Activated CD8-positive, alpha-beta memory T cell treated with anti-CD3 and anti-CD28 coated beads for 4 hours (primary cell): Measurements from ENCODE around the gene DLK1.

Experiments
- DNase-seq, 2 donors: peaks; one replicate each; pipeline ENCODE4 v3.0.0-alpha.2; 2020; ENCODE audit warnings: low read depth in 2 of 2

The DLK1 gene

DNA sequence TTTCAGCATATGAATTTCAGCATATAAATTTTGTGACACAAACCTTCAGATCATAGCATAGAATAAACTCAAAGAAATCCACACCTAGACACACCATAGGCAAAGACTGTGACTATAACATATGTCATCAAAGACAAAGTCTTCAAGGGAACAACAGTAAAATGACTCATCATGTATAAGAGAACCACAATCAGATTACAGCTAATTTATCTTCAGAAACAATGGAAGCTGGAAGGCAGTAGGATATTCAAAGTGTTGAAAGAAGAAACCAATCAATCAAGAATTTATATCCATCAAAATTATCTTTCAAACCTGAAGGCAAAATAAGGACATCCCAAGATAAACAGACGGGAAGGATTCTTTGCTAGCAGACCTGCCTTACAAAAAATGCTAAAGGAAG, 29.0 kb downstream of the DLK1 start:
- no peak for DNase-seq

DNA sequence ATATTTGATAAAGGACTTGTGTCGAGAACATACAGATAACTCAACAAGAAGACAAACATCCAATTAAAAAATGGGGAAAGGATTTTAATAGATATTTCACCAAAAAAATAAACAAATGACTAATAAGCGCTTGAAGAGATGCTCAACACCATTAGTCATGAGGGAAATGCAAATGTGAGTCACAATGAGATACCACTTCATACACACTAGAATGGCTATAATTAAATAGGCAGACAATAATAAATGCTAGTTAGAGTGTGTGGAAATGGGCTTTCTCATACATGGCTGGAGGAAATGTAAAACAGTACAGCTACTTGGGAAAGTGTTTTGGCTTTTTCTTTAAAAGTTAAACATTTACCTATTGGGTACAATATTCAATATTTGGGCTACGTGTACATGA, 34.8 kb downstream of the DLK1 start:
- no peak for DNase-seq

DNA sequence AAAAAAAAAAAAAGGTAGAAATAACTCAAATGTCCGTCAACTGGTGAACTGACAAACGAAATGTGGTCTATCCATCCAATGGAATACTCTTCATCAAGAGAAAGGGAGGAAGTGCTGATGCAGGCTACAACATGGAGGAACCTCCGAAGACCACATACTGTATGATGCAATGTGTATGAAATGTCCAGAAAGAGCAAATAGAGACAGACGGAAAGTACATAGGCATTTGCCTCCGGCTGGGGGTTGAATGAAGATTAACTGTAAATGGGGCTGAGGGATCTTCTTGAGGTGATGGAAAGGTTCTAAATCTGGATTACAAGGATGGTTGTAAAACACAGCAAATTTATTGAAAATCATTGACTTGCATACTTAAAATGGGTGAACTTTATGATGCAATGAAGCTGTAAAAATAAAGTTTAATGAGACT, 35.4 kb downstream of the DLK1 start:
- no peak for DNase-seq

GRCh38 chr14:100762901-100763300, 36.2 kb downstream of the DLK1 start:
- no peak for DNase-seq

DNA sequence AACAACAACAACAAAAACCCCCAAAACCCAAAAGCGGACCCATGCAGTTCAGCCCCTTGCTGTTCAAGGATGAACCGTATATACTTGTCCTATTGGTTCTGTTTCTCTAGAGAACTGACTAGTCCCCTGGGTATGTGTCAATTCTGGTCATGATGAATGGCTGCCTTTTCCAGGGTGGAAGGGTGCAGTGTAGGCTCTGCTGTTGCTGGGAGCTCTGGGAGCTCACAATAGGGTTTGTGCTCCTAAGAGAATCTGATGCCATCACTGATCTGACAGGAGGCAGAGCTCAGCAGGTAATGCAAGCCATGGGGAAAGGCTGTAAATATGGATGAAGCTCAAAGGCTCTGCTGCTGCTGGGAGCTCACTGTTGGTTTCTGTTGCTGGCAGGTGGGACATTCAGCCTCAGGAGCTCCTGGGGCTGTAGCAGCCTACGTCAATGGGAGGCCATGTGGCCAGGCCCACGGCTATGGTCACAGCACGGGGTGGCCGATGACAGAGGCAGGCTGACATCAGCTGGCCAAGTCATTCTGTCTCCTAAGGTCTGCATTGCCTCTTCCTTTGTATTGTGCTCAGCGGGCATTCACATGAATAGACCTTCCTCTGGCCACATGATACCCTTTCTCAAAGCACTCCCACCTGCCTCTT, 37.9 kb downstream of the DLK1 start:
- no peak for DNase-seq

- DNase-seq = no peak
Observed at GRCh38 chr14:100765296-100765695, 38.6 kb downstream of the DLK1 start.

DNA sequence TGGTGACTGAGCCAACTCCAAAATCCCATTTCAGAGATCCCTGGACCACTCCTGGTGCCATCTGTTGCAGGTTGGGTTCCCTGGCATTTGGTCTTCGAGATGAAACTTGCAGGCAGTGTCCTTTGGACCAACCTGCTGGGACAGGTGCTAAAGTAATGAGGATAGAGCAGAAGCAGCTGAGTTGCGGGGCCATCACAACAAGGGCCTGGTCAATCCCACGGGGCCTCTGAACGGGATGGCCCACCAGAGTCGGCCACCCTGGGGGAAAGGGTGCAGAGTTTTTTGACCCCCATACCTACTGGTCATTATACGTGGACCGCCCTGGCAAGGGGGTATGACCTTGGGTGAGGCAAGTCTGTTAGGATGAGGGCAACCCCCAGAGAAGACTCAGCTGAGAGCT, 39.3 kb downstream of the DLK1 start:
- no peak for DNase-seq

DNA sequence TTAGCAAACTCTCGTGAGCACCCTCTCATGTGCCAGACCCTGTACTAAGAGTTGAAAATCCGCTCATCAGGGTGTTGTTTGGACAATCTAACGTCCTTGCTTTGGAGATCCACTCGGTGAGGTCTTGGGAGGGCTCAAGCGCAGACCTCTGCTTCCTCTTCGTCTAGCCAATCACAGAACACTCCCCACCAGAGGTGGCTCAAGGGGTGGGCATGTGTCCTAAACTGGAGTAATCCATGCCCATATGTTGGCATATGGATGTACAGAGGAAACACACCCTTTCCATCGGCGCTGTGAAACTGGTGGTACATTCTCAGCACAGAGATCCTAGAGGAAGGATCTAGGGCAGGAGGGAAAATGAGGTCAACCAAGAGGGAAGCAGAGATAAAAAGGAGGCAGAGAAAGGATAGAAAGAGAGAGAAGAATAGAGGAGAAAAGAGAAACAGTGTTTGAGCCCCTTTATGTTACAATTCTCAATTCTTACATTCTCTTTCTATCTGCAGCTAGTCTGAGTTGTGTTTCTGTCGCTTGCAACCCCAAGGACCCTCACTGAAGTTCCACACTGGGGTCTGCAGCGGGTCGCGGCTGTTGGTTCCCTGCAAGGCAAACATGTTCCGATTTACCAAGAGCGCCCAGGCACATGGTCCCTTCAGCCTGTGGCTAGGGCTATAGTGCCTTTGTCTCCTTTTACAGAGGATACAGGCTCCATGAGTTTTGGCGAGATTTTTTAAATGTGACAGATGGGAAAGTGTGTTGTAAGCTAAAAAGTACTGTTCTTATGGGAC, 40.5 kb downstream of the DLK1 start:
- no peak for DNase-seq

DNA sequence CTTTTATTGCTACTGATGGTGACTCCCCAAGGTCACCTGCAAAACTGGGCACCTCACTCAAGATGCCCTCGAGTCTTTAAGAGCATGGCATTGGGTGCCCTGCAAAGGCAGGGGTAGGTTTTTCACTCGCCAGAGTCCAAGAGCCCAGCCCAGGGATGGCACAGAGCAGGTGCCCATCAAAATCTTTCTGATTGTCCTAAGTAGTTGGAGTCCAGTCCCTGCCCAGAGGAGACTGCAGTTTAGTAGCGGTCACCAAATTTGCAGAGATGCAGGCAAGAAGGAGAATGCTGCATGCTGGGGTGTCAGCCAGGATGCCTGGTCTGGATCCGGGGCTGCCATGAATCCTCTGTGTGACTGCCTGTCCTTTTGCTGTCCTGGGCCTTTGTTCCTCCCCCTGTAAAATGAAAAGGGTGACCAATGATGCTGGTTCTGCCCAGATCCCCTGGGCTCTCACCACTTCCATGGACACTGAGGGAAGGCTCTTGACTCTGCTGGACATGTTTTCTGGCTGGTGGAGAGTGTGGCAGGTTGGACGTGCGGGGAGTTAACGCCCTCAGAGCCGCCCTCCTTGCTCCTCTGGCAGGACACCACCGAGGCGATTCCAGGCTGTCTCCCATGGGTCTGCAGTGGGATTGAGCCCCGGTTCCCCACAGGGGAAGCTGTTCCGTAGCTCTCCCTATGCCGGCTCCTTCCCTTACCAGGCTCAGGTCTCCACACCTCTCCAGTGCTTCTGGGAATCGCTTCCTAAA, 41.3 kb downstream of the DLK1 start:
- DNase-seq = no peak

DNA sequence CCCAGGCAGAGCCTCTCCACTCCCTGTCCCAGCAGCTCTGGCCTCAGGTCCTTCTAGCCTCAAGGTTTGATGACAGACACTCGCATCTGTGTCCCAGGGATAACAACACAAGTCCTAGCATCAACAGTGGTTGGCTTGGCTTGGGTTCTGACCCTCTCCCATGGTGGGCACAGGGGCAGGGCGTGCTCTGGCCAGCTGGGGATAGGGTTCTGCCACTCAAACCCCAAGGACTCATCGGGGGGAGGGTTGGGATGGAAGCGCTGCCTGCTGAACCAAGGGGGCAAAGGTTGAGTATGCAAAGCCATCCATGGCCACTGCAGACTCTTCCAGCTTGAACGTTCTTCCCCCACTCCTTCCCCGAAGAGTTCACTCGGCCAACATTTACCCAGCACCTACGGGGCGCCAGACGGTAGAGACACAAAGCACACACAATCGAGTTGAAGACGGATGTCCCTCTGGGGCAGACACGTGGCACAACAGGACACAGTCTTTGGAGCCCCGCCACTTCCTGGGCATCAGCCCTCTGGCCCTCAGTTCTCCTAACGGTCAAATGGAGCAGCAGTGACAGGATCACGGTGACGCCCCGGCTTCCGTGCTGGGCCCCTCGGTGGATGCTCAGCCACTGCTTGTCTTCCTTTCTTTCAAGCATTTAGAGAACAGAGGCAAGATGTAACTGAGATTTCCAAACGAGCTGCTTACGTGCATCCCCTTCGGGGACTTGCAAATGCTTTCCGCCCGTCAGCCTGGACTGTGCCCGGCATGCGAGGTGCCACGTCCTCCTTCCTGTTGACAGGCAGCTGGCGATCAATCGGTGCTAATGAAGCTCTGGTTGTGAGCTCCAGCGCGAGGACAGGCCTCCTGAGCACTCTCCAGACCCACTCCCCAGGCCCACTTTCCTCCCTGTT, 42.6 kb downstream of the DLK1 start:
- no peak for DNase-seq

DNA sequence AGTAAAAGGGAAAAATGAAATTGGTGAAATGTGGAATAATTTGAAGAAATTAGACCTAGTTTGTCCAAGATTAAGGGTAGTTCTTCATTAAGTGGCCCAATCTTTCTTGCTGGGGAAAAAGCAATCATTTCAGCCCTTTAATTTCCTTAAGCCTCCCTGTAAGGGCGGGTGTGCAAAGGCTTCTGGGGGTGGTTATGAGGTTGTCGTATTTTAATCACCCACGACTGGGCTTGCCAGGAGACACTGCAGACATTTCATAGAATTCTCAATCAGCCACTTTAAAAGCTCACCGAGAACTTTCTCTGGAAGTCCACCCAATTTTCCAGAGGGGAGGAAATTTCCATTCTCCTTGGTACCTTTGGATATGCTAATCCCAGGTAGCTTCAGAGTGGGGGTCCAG, 43.4 kb downstream of the DLK1 start:
- DNase-seq = no peak

GRCh38 chr14:100770605-100771120, 44.0 kb downstream of the DLK1 start:
- no peak for DNase-seq

DNA sequence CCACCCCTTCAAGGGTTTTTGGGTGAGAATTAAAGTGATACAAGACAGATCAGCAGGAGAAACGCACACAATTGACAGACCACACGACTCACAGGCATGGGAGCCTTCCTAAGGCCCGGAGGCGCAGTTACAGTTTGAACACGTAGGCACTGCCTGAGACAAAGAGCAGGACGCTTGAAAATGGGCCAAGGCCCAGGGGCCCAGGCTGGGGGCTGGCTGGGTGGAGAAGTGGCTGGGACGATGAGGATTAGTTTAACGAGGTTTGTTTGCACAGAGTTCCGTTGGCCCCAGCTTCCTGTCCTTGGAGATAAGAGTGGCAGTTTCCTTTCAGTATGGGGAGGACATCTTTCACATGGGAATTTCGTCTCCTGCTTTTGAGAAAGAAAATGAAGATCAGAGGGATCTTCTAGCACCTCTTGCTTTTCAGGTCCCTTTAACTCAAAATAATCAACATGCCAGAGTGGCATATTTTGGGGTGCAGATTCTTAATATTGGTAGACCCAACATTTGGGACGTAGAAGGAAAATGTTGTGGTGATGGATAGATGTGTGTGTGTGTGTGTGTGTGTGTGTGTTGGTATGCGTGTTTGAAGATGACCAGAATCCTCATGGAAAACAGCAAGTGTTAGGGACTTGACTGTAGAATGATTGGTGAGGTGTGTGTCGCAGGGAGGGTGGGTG, 44.6 kb downstream of the DLK1 start:
- DNase-seq = no peak

GRCh38 chr14:100772607-100773165, 46.0 kb downstream of the DLK1 start:
- no peak for DNase-seq

DNA sequence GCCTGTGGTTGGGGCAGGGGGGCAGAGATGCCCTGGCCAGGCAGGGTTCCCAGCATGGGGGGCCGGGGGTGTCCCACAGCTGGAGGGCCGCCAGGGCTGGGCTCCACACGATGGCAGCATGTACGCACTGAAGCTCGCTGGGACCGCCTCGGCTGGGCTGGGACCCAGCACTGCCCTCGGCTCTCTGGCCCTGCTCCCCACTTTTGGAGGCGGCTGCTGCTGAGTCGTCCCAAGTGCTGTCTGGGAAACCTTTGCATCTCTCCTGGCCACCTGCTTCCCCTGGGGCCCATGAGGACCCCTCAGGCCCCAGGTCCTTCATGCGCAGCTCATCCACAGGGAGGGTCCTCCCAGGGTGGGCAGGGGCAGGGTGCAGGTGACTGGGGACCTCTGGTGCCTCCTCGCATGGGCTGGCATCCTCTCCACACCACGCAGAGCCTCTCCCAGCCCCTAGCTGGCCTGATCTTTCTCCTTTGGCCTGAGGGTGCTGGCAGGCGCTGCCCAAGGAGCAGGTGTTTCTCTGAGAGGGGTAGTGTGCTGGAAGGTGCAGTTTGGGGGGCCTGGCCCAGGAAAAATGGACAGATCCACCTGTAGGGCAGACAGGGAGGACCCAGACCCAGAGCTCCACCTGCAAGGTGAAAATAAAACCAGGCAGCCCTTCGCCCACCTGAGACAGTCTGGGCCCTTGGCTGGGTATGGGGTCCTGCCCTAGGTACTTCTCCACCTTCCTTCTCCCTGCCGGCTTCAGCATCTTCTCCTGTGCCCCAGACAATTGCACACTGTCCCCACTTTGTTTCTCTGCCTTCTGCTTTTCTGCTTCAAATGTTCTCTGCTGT, 46.9 kb downstream of the DLK1 start:
- no peak for DNase-seq

- DNase-seq = no peak
Observed at GRCh38 chr14:100774164-100774537, 47.5 kb downstream of the DLK1 start.

GRCh38 chr14:100775351-100775830, 48.7 kb downstream of the DLK1 start:
- no peak for DNase-seq

DNA sequence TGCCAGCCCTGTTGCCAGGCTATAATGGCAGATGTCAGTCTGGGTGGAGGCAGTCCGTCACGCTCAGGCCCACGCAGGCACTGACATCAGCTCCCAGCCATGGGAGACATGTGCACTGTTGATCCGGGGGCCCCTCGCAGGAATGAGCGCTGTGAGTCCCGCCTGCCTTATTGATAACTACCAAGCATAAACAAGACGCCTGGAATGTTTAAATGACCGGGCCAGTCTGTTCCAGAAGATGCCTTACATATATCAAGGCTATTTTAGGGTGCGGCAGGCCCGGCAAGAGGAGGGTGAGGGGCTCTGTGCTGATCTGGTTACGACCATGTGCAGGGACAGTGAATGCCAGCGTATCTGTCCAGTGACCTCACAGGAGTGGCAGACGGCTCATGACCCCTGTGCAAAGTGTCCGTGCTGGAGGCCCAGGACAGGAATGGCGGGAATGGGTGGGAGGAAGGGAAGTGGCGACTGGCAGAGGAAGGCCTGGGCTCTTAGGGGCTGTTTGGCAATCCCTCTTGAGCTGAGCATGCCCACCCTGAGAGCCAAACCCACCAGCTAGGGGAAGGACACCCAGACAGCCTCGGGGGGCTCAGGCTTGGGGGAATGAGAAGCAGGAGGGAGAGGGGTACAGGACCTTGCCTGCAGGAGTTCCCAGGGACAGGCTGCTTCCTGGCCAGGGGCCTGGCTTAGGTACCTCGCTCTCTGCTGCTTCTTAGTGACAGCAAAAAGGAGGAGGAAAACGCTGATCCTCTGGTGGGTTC, 49.3 kb downstream of the DLK1 start:
- no peak for DNase-seq
